NB4 (cell line): ENCODE measurements around the gene MYDGF.

ENCODE experiments used
- DNase-seq: peaks from one replicate; pipeline ENCODE4 v3.0.0; 2010; ENCODE audit warnings: low read depth
- H3K4me3 ChIP-seq: one replicate; pipeline ENCODE4 v1.5.1; 2011; ENCODE audit warnings: mild to moderate bottlenecking, low read depth, low read length, moderate library complexity
- MYC ChIP-seq: IDR thresholded peaks from 2 replicates; pipeline ENCODE4 v1.6.1; 2011; ENCODE audit warnings: low read depth, low read length
- POLR2A ChIP-seq: IDR thresholded peaks from 2 replicates; pipeline ENCODE4 v1.6.1; 2011; ENCODE audit warnings: mild to moderate bottlenecking; ENCODE audit not compliant: insufficient read length; ENCODE audit errors: extremely low read depth
- TF ChIP-seq, protein P1 (sequence below): IDR thresholded peaks from one replicate; pipeline ENCODE4 v1.5.1; 2012; ENCODE audit warnings: low read depth, low read length
- TF ChIP-seq, protein P2 (sequence below): IDR thresholded peaks from 2 replicates; pipeline ENCODE4 v1.6.1; 2011; ENCODE audit warnings: low read depth, low read length

Gene MYDGF

DNA sequence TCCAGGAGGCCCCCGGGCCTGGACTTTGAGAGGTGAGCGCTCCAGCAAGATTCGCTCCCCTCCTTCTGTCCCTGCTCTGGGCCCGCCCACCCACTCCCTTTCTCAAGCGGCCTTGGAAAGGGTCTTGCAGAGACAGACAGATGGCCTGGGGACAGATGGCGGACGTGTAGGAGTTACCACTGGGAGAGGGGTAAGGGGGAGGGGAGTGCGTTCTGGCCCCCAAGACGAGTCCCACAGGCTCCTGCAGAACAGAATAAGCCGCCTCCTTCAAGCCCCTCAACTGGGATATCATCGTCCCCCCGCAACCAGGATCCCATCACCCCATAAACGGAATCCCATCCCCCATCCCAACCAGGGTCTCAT is 34.4 kb downstream of the MYDGF start:
- TF ChIP-seq, protein P1, sequence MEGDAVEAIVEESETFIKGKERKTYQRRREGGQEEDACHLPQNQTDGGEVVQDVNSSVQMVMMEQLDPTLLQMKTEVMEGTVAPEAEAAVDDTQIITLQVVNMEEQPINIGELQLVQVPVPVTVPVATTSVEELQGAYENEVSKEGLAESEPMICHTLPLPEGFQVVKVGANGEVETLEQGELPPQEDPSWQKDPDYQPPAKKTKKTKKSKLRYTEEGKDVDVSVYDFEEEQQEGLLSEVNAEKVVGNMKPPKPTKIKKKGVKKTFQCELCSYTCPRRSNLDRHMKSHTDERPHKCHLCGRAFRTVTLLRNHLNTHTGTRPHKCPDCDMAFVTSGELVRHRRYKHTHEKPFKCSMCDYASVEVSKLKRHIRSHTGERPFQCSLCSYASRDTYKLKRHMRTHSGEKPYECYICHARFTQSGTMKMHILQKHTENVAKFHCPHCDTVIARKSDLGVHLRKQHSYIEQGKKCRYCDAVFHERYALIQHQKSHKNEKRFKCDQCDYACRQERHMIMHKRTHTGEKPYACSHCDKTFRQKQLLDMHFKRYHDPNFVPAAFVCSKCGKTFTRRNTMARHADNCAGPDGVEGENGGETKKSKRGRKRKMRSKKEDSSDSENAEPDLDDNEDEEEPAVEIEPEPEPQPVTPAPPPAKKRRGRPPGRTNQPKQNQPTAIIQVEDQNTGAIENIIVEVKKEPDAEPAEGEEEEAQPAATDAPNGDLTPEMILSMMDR: no peak
- TF ChIP-seq POLR2A (no peak), MYC (no peak)
- TF ChIP-seq, protein P2, sequence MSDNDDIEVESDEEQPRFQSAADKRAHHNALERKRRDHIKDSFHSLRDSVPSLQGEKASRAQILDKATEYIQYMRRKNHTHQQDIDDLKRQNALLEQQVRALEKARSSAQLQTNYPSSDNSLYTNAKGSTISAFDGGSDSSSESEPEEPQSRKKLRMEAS: no peak
- no peak for DNase-seq
- H3K4me3 ChIP-seq: no peak overlapping the region

DNA sequence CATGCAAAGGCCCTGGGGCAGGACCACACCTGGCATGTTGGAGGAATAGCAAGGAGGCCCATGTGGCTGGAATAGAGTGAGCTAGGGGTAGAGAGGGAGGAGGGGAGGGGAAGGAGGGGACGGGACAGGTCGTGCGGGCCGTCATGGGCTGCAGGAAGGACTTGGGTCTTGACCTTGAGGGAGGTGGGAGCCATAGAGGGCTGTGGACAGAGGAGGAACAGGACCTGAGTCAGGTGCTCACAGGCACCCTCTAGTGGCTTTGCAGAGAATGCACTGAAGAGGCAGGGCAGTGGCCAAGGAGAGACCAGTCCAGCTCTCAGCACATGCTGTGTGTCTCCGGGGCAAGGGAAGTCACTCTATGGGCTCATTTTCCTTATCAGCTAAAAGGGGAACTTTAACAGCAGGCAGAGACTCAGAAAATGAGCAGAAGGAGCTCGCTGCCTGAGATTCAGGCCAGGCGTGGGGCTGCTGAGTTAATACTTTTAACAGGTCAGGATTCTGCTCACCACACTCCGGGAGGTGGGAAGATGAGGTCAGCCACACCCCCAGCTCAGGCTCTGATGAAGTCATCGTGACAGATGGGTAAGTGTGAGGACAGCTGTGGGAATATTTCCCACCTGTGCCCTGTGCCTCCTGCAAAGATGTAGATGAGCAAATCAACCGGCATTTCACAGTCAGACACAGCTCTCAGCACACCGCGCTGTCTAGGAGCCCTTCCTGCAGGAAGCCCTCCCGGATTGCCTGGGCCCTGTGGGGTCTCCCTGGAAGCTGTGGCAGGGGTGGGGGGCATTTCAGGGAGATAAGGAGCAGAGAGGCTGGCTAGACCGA is 36.8 kb downstream of the MYDGF start:
- TF ChIP-seq, protein P1: peak; percentile 77
- TF ChIP-seq POLR2A (no peak), MYC (no peak)
- DNase-seq: peak; percentile 86
- no peak overlapping the region for H3K4me3 ChIP-seq

DNA sequence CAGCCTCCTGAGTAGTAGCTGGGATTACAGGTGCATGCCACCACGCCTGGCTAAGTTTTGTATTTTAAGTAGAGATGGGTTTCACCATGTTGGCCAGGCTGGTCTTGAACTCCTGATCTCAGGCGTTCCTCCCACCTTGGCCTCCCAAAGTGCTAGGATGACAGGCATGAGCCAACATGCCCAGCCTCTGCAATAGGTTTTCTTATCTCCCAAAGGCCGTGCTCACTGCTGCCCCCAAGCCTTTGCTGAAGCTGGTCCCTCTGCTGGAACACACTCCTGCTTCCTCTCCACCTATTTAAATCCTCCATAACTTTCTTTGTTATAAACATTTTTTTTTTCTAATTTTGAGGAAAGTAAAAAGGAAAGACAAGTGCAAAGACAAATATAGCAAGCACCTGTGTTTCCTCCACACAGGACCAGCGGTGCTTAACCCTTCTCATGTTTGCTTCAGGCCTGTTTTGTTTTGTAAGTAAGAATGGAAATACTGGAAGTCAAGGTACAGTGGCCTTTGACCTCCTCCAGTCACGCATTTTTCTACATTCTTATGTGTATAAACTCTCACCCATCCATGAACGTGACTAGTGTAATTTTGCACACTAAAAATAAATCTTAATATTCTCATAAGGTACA is 45.3 kb downstream of the MYDGF start:
- DNase-seq: peak; percentile 37
- no peak overlapping the region for H3K4me3 ChIP-seq
- TF ChIP-seq, protein P2: no peak
- TF ChIP-seq, protein P1: peak; percentile 45

DNA sequence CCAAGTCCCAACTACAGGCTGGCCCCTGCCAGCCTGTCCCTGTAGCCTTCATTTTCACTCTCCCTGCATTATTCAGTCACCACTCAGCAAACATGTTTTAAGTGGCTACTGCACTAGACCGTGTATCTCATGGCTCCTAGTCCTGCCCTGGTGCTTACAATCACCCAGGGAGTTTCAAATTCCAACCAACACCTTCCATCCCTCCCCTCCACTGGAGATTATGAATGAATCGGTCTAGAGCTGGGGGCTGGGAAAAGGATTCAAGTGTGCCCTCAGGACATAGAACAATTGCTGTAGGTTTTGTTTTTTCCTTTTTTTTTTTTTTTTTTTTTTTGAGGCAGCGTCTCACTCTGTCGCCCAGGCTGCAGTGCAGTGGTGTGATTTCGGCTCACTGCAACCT is 45.8 kb downstream of the MYDGF start:
- TF ChIP-seq, protein P2: no peak
- TF ChIP-seq, protein P1: no peak
- TF ChIP-seq POLR2A (no peak), MYC (no peak)
- DNase-seq: no peak
- H3K4me3 ChIP-seq: no peak overlapping the region

DNA sequence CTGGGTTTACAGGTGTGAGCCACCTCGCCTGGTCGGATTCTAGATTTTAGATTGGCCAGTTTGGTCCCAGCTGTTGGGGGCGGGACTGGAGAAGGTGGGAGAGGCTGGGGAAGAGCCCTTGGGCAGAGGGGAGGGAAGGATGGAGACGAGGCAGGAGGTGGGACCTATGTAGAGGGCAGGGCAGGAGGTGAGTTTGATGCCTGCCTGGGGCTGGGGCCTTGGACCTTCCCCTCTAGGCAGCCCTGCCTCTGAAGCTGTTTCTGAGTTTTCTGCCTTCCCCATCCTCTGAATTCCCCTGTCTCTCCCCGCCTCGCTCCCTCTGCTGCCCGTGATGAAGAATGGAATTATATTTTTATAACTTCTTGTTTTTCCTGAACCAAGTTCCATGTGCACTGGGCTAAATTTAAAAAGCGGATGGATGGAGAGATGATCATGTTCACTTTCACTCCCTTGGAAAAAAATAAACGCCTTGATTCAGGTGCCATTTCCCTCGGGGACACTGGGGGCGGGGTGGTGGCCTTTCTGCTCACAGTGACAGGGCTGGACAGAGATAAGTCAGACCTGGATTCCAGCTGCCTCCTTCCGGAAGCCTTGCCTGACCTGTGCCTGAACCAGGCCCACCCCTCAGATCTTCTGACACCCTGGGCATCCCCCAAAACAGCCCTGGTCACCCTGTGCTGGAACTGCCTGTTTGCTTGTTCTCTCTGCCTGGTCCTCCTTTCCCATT is 47.3 kb downstream of the MYDGF start:
- no peak overlapping the region for H3K4me3 ChIP-seq
- no peak for DNase-seq
- TF ChIP-seq POLR2A: no peak
- TF ChIP-seq, protein P2: no peak
- no peak for TF ChIP-seq MYC
- TF ChIP-seq, protein P1: no peak
